Stimulated activated CD4-positive, alpha-beta T cell treated with anti-CD3 and anti-CD28 coated beads, Interleukin-4, amount 100 ng/mL, for 4 hours (primary cell): ENCODE results near the gene KHNYN.
"Not testable (repeated sequence)": the region's sequence is repeated elsewhere in the genome, so short reads cannot be mapped to it uniquely, and the experiment has no call there.

ENCODE experiments used
- DNase-seq, 2 experiments: peaks; one replicate each; pipeline ENCODE4 v3.0.0-alpha.2; 2020

KHNYN gene

DNA sequence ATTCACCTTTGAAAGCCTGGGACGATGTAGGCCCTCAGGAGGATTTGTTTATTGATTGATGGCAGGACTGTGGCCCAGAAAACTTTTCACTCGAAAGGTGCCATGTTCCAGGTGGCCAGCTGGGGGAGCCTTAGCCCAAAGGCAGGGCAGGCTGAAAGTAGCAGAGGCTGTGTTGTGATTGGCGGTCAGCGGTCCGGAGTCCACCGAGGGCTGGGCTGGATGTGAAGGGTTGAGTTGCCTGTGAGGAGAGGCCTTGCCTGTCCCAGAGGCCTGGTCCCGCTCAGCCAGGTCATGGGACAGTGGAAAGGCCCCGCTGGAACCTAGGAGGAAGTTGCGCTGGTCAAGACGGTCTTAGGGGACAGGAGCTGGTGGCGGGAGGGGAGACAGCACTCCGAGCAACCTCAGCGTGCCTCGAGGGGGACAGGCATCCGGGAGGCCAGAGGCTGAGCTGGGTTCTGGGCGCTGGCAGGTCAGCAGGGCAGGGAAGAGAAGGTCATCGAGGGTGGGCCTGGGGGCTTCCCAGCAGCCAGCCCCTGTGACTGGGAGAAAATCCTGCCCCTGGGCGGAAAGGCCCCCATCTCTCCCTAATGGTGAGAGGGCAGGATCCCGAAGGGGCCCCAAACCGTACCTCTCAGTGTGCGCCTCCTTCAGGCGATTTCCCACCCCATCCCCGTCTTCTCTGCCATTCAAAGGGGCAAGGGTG, 52.0 kb downstream of the KHNYN start:
- peak; percentile 35 to 42 for DNase-seq

DNA sequence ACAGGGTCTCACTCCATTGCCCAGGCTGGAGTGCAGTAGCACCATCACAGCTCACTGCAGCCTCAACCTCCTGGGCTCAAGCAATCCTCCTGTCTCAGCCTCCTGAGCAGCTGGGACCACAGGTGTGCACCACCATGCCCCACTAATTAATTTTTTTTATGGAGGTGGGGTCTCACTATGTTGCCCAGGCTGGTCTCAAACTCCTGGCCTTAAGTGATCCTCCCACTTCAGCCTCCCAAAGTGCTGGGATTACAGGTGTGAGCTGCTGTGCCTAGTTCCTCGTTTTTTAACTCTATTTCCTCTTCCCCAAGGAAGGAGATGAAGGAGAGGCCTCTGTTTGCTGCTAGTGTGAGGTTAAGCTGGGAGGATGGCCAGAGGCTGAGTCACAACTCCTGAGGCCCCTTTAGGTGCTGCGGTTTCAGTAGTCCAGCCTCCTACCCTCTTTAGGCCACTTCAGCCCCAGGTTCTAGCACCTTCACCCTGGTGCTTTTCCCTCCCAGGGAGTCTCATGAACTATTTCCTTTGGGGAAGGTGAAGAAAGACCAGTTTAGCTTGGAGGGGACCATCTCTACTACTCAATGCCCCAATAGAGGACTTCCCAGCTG, 53.0 kb downstream of the KHNYN start:
- DNase-seq, result not testable (repeated sequence)

DNA sequence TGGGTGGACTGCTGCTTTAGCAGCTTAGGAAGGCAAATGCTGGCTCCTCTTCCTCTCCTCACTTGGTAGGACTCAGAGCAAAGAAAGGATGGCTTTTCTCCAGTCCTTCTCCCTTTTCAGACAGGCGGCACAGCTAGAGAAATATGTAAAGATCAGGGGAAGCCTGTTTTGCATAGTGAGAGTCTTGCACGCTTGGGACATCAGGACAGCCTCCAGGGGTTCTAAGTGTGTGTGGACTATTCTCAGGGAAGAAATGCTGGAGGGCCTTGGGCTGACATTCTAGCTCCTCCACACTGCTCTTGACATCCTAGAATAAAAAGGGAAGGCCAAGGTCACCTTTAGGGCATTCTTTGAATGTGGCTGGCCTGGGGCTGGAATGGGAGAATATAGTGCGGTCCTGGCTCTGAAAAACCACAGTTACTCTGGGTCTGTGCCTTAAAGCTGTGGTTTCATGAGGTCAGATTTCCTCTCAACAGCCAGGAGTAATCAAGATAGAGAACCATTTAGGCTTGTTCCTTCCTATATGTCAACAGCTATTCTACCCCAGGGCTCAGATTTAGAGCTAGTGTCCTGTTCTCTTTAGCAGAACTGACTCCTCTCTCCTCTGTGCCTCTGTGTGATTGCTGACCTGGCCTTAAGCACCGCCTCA, 54.0 kb downstream of the KHNYN start:
- peak in 1 of 2 experiments; percentile 5 for DNase-seq
